ENCODE results near the gene TIFAB. TPM values are rescaled to one million over a fixed set of nuclear protein-coding genes. Genes with fewer than 3 reads are reported as not detected.

TIFAB gene
- total RNA-seq, 1 donor from 2014 or later, result not detected

- no peak for DNase-seq (ENCODE audit: low read depth)
Measured at GRCh38 chr5:135444360-135444759, 7.8 kb downstream of the TIFAB start.

- DNase-seq (ENCODE audit: low read depth), result no peak
Measured at GRCh38 chr5:135443161-135443960, 8.8 kb downstream of the TIFAB start.

- DNase-seq (ENCODE audit: low read depth), result no peak
Measured at GRCh38 chr5:135442431-135443160, 9.6 kb downstream of the TIFAB start.

GRCh38 chr5:135441919-135442318 is 10.2 kb downstream of the TIFAB start:
- DNase-seq (ENCODE audit: low read depth), result no peak

GRCh38 chr5:135441350-135441831 is 10.8 kb downstream of the TIFAB start:
- no peak for DNase-seq (ENCODE audit: low read depth)

GRCh38 chr5:135440916-135441315 is 11.2 kb downstream of the TIFAB start:
- no peak for DNase-seq (ENCODE audit: low read depth)

- DNase-seq (ENCODE audit: low read depth), result no peak
Measured at GRCh38 chr5:135439231-135440205, 12.6 kb downstream of the TIFAB start.

- no peak for DNase-seq (ENCODE audit: low read depth)
Measured at GRCh38 chr5:135438636-135439221, 13.4 kb downstream of the TIFAB start.

- peak; percentile 93 for DNase-seq (ENCODE audit: low read depth)
Measured at GRCh38 chr5:135437796-135438560, 14.2 kb downstream of the TIFAB start.

GRCh38 chr5:135437422-135437795 is 14.7 kb downstream of the TIFAB start:
- no peak for DNase-seq (ENCODE audit: low read depth)

GRCh38 chr5:135436951-135437418 is 15.2 kb downstream of the TIFAB start:
- DNase-seq (ENCODE audit: low read depth), result no peak

GRCh38 chr5:135435467-135436330 is 16.5 kb downstream of the TIFAB start:
- DNase-seq (ENCODE audit: low read depth), result no peak

- DNase-seq (ENCODE audit: low read depth), result no peak
Measured at GRCh38 chr5:135434591-135435466, 17.3 kb downstream of the TIFAB start.

GRCh38 chr5:135433681-135434426 is 18.3 kb downstream of the TIFAB start:
- no peak for DNase-seq (ENCODE audit: low read depth)

GRCh38 chr5:135432113-135432512 is 20.0 kb downstream of the TIFAB start:
- DNase-seq (ENCODE audit: low read depth), result no peak

GRCh38 chr5:135430135-135430437 is 22.1 kb downstream of the TIFAB start:
- DNase-seq (ENCODE audit: low read depth), result no peak
